Spinal cord (tissue), 10 donors: ENCODE data around the gene ANKRD49. TPM values are rescaled to one million over a fixed set of nuclear protein-coding genes. Genes with fewer than 3 reads are reported as not detected.
A peak's percentile ranks its signal among the peaks of the same experiment; 100 is the strongest.

Experiments used
- DNase-seq, 6 donors: peaks; one replicate each; pipeline versions ENCODE4 v3.0.0 to v3.0.0-alpha.2; 2013 to 2015; ENCODE audit warnings: low spot score in 6 of 6, low read depth in 4 of 6
- H3K27ac ChIP-seq: one replicate; pipeline ENCODE4 v1.5.1; 2013; ENCODE audit warnings: low read depth, low read length, control low read depth
- H3K27me3 ChIP-seq: one replicate; pipeline ENCODE4 v1.6.1; 2013; ENCODE audit warnings: low read length; ENCODE audit not compliant: control insufficient read depth, insufficient read depth
- H3K36me3 ChIP-seq: one replicate; pipeline ENCODE4 v1.6.1; 2013; ENCODE audit warnings: low read length; ENCODE audit not compliant: control insufficient read depth, insufficient read depth
- H3K4me1 ChIP-seq: one replicate; pipeline ENCODE4 v1.6.1; 2013; ENCODE audit warnings: low read length; ENCODE audit not compliant: control insufficient read depth, insufficient read depth
- H3K4me3 ChIP-seq: one replicate; pipeline ENCODE4 v1.5.1; 2013; ENCODE audit warnings: low read depth, low read length, control low read depth
- H3K9me3 ChIP-seq: one replicate; pipeline ENCODE4 v1.6.1; 2013; ENCODE audit warnings: low read length; ENCODE audit not compliant: control insufficient read depth, insufficient read depth
- WGBS: methylation state at CpG from one replicate; pipeline ENCODE4 v1.1.5; 2013; ENCODE audit warnings: missing lambda C conversion rate; ENCODE audit not compliant: insufficient coverage; 5-methylcytosine and 5-hydroxymethylcytosine counted together
- polyA plus RNA-seq, 2 donors: library from polyadenylated mRNA; unstranded; fragments of 120-200 nt; gene quantifications; one replicate each; pipeline ENCODE4 v1.2.1, GENCODE V29; 2013; ENCODE audit not compliant: insufficient read length in 2 of 2
- total RNA-seq, 2 donors: library from RNA; depleted of rRNA in 1 of 2; stranded (reverse); fragments of 120-200 nt in 1 of 2; fragments of >200 nt in 1 of 2; gene quantifications; one replicate each; pipeline versions ENCODE4 v1.2.3 to v1.2.4, GENCODE V29; 2013 to 2014
- donor health status: healthy.

The ANKRD49 gene
- total and polyA plus RNA-seq, 4 donors, result 11.2 to 21.5 (median 16.1) TPM

GRCh38 chr11:94457118-94458029 is 36.4 kb upstream of the ANKRD49 start:
- Histone ChIP-seq H3K36me3 (peaks cover 2% of the 10 kb centered on the region), H3K9me3 (no peaks in the 10 kb centered on the region), H3K27ac (no peak overlapping the region), H3K4me1 (no peaks in the 10 kb centered on the region), H3K4me3 (no peak overlapping the region), H3K27me3 (no peaks in the 10 kb centered on the region)
- no peak for DNase-seq
- WGBS, result no CpG with 5 or more reads among the region's 4 CpGs

- Histone ChIP-seq H3K4me3 (no peak overlapping the region), H3K4me1 (no peaks in the 10 kb centered on the region), H3K36me3 (peaks cover 2% of the 10 kb centered on the region), H3K27ac (no peak overlapping the region), H3K27me3 (no peaks in the 10 kb centered on the region), H3K9me3 (no peaks in the 10 kb centered on the region)
- 92% methylated on average over 2 of the region's 2 CpGs for WGBS
- no peak for DNase-seq
Measured at GRCh38 chr11:94459576-94459975, 34.2 kb upstream of the ANKRD49 start.

- WGBS, result no CpG with 5 or more reads among the region's 2 CpGs
- H3K4me1 ChIP-seq, result no peaks in the 10 kb centered on the region
- H3K27me3 ChIP-seq, result no peaks in the 10 kb centered on the region
- H3K9me3 ChIP-seq, result no peaks in the 10 kb centered on the region
- no peak for DNase-seq
- no peaks in the 10 kb centered on the region for H3K36me3 ChIP-seq
- no peak overlapping the region for H3K4me3 ChIP-seq
- no peak overlapping the region for H3K27ac ChIP-seq
Measured at GRCh38 chr11:94469416-94469815, 24.4 kb upstream of the ANKRD49 start.

- no peaks in the 10 kb centered on the region for H3K9me3 ChIP-seq
- no peak overlapping the region for H3K4me3 ChIP-seq
- H3K36me3 ChIP-seq, result peaks cover 6% of the 10 kb centered on the region
- H3K27me3 ChIP-seq, result no peaks in the 10 kb centered on the region
- no peaks in the 10 kb centered on the region for H3K4me1 ChIP-seq
- H3K27ac ChIP-seq, result no peak overlapping the region
- 95% methylated on average over 2 of the region's 3 CpGs for WGBS
- DNase-seq, result peak in 1 of 6 donors; percentile 69
Measured at GRCh38 chr11:94472916-94473799, 20.6 kb upstream of the ANKRD49 start.

- H3K4me3 ChIP-seq, result no peak overlapping the region
- no peaks in the 10 kb centered on the region for H3K9me3 ChIP-seq
- H3K27me3 ChIP-seq, result no peaks in the 10 kb centered on the region
- H3K27ac ChIP-seq, result no peak overlapping the region
- peaks cover 13% of the 10 kb centered on the region for H3K36me3 ChIP-seq
- H3K4me1 ChIP-seq, result no peaks in the 10 kb centered on the region
- DNase-seq, result no peak
- 92% methylated on average over 2 of the region's 2 CpGs for WGBS
Measured at GRCh38 chr11:94477624-94478023, 16.2 kb upstream of the ANKRD49 start.

- Histone ChIP-seq H3K4me3 (no peak overlapping the region), H3K27me3 (no peaks in the 10 kb centered on the region), H3K27ac (no peak overlapping the region), H3K4me1 (no peaks in the 10 kb centered on the region), H3K9me3 (no peaks in the 10 kb centered on the region), H3K36me3 (peaks cover 19% of the 10 kb centered on the region)
- DNase-seq, result no peak
Measured at GRCh38 chr11:94481342-94481741, 12.4 kb upstream of the ANKRD49 start.

GRCh38 chr11:94486068-94486467 is 7.7 kb upstream of the ANKRD49 start:
- H3K27me3 ChIP-seq, result no peaks in the 10 kb centered on the region
- no peaks in the 10 kb centered on the region for H3K9me3 ChIP-seq
- H3K36me3 ChIP-seq, result peaks cover 9% of the 10 kb centered on the region
- no peak for DNase-seq
- no peak overlapping the region for H3K4me3 ChIP-seq
- WGBS, result no CpG with 5 or more reads among the region's 1 CpG
- H3K27ac ChIP-seq, result no peak overlapping the region
- H3K4me1 ChIP-seq, result no peaks in the 10 kb centered on the region

- no peaks in the 10 kb centered on the region for H3K27me3 ChIP-seq
- peak overlapping the region; percentile 99 for H3K4me3 ChIP-seq
- no peaks in the 10 kb centered on the region for H3K36me3 ChIP-seq
- H3K4me1 ChIP-seq, result no peaks in the 10 kb centered on the region
- DNase-seq, result no peak
- H3K9me3 ChIP-seq, result no peaks in the 10 kb centered on the region
- H3K27ac ChIP-seq, result peak overlapping the region; percentile 76
- 0% methylated on average over 10 of the region's 19 CpGs for WGBS
Measured at GRCh38 chr11:94494126-94494680, 419 bp downstream of the ANKRD49 start.

GRCh38 chr11:94500181-94500580 is 6.4 kb downstream of the ANKRD49 start:
- Histone ChIP-seq H3K27me3 (no peaks in the 10 kb centered on the region), H3K9me3 (no peaks in the 10 kb centered on the region), H3K27ac (no peak overlapping the region), H3K4me3 (no peak overlapping the region), H3K4me1 (no peaks in the 10 kb centered on the region), H3K36me3 (no peaks in the 10 kb centered on the region)
- WGBS, result no CpG with 5 or more reads among the region's 2 CpGs
- DNase-seq, result no peak
